Femur (tissue), 1 donor: Measurements from ENCODE around the gene ANO2.
"Not testable (repeated sequence)": the region's sequence is repeated elsewhere in the genome, so short reads cannot be mapped to it uniquely, and the experiment has no call there.

ENCODE experiments used
- DNase-seq: peaks from one replicate; pipeline ENCODE4 v3.0.0-alpha.2; 2017

ANO2 gene

GRCh38 chr12:5718073-5718472 is 227.0 kb downstream of the ANO2 start:
- no peak for DNase-seq

GRCh38 chr12:5716976-5717375 is 228.1 kb downstream of the ANO2 start:
- peak; percentile 61 for DNase-seq

GRCh38 chr12:5716201-5716600 is 228.9 kb downstream of the ANO2 start:
- DNase-seq = peak; percentile 62

- no peak for DNase-seq
These were observed 230.0 kb downstream of the ANO2 start for GRCh38 chr12:5715021-5715420.

GRCh38 chr12:5713599-5714081 is 231.4 kb downstream of the ANO2 start:
- peak; percentile 39 for DNase-seq

GRCh38 chr12:5710260-5710878 is 234.7 kb downstream of the ANO2 start:
- no peak for DNase-seq

GRCh38 chr12:5708371-5708770 is 236.7 kb downstream of the ANO2 start:
- no peak for DNase-seq

GRCh38 chr12:5706247-5706646 is 238.8 kb downstream of the ANO2 start:
- DNase-seq = no peak

GRCh38 chr12:5705791-5706190 is 239.3 kb downstream of the ANO2 start:
- DNase-seq = no peak

GRCh38 chr12:5694759-5695409 is 250.2 kb downstream of the ANO2 start:
- DNase-seq = no peak

GRCh38 chr12:5692850-5693249 is 252.2 kb downstream of the ANO2 start:
- DNase-seq = no peak

GRCh38 chr12:5691943-5692342 is 253.1 kb downstream of the ANO2 start:
- DNase-seq = no peak

GRCh38 chr12:5690240-5690639 is 254.8 kb downstream of the ANO2 start:
- DNase-seq = no peak

GRCh38 chr12:5689773-5690172 is 255.3 kb downstream of the ANO2 start:
- DNase-seq = no peak

- no peak for DNase-seq
These were observed 256.8 kb downstream of the ANO2 start for GRCh38 chr12:5688226-5688625.

- DNase-seq = no peak
These were observed 259.1 kb downstream of the ANO2 start for GRCh38 chr12:5685935-5686334.

GRCh38 chr12:5684989-5685388 is 260.1 kb downstream of the ANO2 start:
- DNase-seq = no peak

GRCh38 chr12:5682581-5682980 is 262.5 kb downstream of the ANO2 start:
- DNase-seq = no peak

- no peak for DNase-seq
These were observed 266.9 kb downstream of the ANO2 start for GRCh38 chr12:5678176-5678575.

- DNase-seq = not testable (repeated sequence)
These were observed 275.4 kb downstream of the ANO2 start for GRCh38 chr12:5669624-5670023.

GRCh38 chr12:5665615-5666014 is 279.4 kb downstream of the ANO2 start:
- DNase-seq = no peak

GRCh38 chr12:5661811-5662210 is 283.2 kb downstream of the ANO2 start:
- peak; percentile 74 for DNase-seq

- DNase-seq = no peak
These were observed 284.8 kb downstream of the ANO2 start for GRCh38 chr12:5660238-5660637.

GRCh38 chr12:5658339-5658941 is 286.6 kb downstream of the ANO2 start:
- not testable (repeated sequence) for DNase-seq
